Measurements from ENCODE around the gene CFAP73. TPM values are rescaled to one million over a fixed set of nuclear protein-coding genes. Genes with fewer than 3 reads are reported as not detected.

The CFAP73 gene
- total and polyA plus RNA-seq, 7 donors: 0.17 to 0.35 (median 0.30) TPM; not detected in 4

- intact Hi-C loops (cut with DNase I): loop anchor here in 1 of 2 donors (5.0 kb wide), 1 partner anchor 237 kb away; no protein-coding TSS in a partner anchor
- no peaks in the 10 kb centered on the region for H3K9me3 ChIP-seq
These were observed 41.2 kb downstream of the CFAP73 start for GRCh38 chr12:113190761-113191160.

DNA sequence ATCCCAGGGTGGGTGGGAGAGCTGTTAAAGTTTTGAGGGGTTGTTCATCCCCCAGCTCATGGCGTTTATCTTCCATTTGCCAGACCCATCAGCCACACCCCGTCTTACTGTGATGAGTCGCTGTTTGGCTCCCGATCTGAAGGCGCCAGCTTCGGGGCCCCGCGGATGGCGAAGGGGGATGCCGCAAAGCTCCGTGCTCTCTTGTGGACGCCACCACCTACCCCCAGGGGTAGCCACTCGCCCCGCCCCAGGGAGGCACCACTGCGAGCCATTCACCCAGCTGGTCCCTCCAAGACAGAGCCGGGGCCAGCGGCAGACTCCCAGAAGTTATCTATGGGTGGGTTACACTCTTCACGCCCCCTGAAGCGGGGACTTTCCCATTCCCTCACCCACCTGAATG, 41.7 kb downstream of the CFAP73 start:
- H3K27ac ChIP-seq: no peak overlapping the region
- 89 to 96% (median 95%) methylated on average over 19 of the region's 19 CpGs for WGBS, 3 donors

More at GRCh38 chr12:113190761-113191160, 41.2 kb downstream of the CFAP73 start:
- Histone ChIP-seq H3K27me3 (ENCODE audit: insufficient read depth in 3 of 3, low read length in 2 of 3) (no peaks in the 10 kb centered on the region), H3K27ac (no peak overlapping the region), H3K4me1 (peaks cover 22% of the 10 kb centered on the region), H3K4me3 (no peak overlapping the region), H3K36me3 (ENCODE audit: insufficient read depth in 1 of 2, low read depth in 1 of 2) (peaks cover 4 to 27% of the 10 kb centered on the region in 2 donors)
- WGBS, 3 donors: 87 to 93% (median 91%) methylated on average over 4 of the region's 4 CpGs
- DNase-seq: no peak
- ATAC-seq: peak in 1 of 4 donors; percentile 23
- TF ChIP-seq CTCF (IDR thresholded peaks at IDR 0.05): no peak

DNA sequence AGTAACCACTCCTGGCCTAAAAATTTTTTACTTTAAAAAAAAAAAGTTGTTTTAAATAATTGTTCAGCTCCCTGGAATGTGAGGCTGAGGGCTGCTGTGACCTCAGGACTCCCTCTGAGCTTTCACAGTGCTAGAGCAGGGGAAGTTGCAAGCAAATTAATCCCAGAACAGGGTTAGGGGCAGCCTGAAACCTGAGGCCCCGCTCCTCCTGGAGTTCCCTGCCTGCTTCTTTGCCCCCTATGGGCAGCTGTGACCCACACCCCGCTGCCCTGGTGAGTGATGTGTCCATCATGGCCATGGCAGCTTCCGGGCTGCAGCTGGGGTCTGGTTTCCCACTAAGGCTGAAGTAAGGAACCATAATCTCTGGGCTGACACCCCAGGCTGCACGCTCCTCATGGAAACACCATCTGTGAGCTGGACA, 45.5 kb downstream of the CFAP73 start:
- no peak for TF ChIP-seq CTCF (IDR thresholded peaks at IDR 0.05)
- DNase-seq: no peak
- intact Hi-C loops (cut with DNase I): loop anchor here in 1 of 2 donors (5.0 kb wide), 2 partner anchors 77 to 232 kb away; no protein-coding TSS in a partner anchor
- Histone ChIP-seq H3K27ac (peak overlapping the region; percentile 71), H3K4me3 (no peak overlapping the region), H3K36me3 (ENCODE audit: insufficient read depth in 1 of 2, low read depth in 1 of 2) (peaks cover 2 to 13% of the 10 kb centered on the region in 2 donors), H3K4me1 (peaks cover 16% of the 10 kb centered on the region), H3K27me3 (ENCODE audit: insufficient read depth in 3 of 3, low read length in 2 of 3) (no peaks in the 10 kb centered on the region), H3K9me3 (no peaks in the 10 kb centered on the region)
- 71 to 80% (median 77%) methylated on average over 4 of the region's 4 CpGs for WGBS, 3 donors
- peak in 1 of 4 donors; percentile 8 for ATAC-seq

More for the DNA sequence above, 41.7 kb downstream of the CFAP73 start:
- Histone ChIP-seq H3K4me3 (no peak overlapping the region), H3K4me1 (peaks cover 21% of the 10 kb centered on the region), H3K9me3 (no peaks in the 10 kb centered on the region), H3K36me3 (ENCODE audit: insufficient read depth in 1 of 2, low read depth in 1 of 2) (peaks cover 4 to 27% of the 10 kb centered on the region in 2 donors), H3K27me3 (ENCODE audit: insufficient read depth in 3 of 3, low read length in 2 of 3) (no peaks in the 10 kb centered on the region)
- intact Hi-C loops (cut with DNase I): loop anchor here in 1 of 2 donors (5.0 kb wide), 1 partner anchor 236 kb away; no protein-coding TSS in a partner anchor
- TF ChIP-seq CTCF (IDR thresholded peaks at IDR 0.05): no peak
- DNase-seq (no peak), ATAC-seq (no peak)

DNA sequence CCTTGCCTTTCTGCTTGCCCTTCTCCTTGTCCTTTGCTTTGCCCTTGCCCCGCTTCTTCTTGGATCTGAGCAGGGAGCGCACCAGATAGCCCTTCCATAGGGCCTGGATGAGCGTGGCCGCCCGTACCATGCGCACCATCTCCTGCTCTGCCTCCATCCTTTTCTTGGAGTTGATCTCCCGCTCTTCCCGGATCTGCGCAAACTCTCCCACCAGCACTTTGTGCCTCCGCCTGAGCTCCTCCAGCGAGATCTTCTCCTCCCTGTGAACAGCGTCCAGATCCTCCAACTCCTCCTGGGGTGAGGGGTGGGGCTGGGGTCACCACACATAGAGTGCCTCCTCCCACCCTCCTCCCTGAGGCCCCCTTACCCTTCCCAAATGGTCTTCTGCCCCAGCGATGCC, 46.1 kb downstream of the CFAP73 start:
- no peaks in the 10 kb centered on the region for H3K9me3 ChIP-seq
- WGBS, 3 donors: 90 to 97% (median 94%) methylated on average over 13 of the region's 13 CpGs
- H3K4me3 ChIP-seq: no peak overlapping the region
- H3K36me3 ChIP-seq (ENCODE audit: insufficient read depth in 1 of 2, low read depth in 1 of 2): peaks cover 2 to 13% of the 10 kb centered on the region in 2 donors
- intact Hi-C loops (cut with DNase I): loop anchor here in 1 of 2 donors (5.0 kb wide), 1 partner anchor 77 kb away; no protein-coding TSS in a partner anchor
- H3K27ac ChIP-seq: no peak overlapping the region
- DNase-seq (no peak), ATAC-seq (no peak)
- H3K4me1 ChIP-seq: peaks cover 16% of the 10 kb centered on the region
- no peaks in the 10 kb centered on the region for H3K27me3 ChIP-seq (ENCODE audit: insufficient read depth in 3 of 3, low read length in 2 of 3)
- no peak for TF ChIP-seq CTCF (IDR thresholded peaks at IDR 0.05)
